ENCODE results near the gene MIEF1.

Gene MIEF1

GRCh38 chr22:39471381-39472141 lies 30.5 kb upstream of the MIEF1 start:
- DNase-seq (ENCODE audit: low read depth in 2 of 2) = peak; percentile 78 to 92
- H3K4me3 ChIP-seq (replicated peaks in 1 of 2; ENCODE audit: low read depth in 2 of 2, low read length in 2 of 2) = no peak overlapping the region
- TF ChIP-seq CTCF (IDR thresholded peaks at IDR 0.05; ENCODE audit: low read depth, low read length) = no peak

DNA sequence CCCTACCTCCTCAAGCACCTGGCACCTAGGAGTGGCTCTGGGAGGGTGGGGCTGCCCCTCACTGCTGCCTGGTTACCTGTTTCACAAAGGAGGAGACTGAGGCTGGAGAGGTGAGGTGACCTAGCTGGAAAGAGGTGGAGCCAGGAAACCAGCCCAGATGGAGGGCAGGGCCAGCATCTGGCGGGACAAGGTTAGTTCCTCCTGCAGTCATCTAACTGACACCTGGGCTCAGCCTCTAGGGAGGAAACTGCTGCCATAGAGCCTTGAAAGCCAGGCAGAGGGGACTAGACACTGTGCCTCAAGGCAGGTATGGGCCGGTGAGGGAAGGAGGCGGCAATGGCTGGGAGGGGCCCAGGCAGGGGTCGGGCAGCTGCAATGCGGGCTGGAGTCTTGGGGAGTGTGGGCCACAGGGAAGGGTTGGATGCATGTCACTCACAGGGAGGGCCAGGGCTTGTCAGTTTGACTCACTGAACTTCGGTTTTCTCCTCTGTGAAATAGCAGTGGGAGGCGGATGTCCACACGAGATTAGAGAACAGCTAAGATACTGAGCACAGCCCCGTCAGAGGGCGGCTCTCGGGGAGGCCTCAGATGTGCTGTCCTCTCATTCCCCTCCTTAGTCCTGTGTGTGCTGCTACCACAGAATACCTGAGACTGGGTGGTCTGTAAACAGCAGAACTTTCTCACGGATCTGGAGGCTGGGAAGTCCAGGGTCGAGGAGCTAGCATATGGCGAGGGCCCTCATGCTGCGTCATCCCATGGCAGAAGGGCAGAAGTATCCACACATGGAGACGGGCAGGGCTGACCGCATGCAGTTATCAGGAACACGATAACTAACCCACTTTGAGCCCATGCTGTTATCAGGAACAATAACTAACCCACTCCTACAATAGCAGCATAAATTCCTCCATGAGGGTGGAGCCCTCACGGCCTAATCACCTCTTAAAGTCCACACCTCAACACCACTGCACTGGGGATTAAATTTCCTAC lies 29.2 kb upstream of the MIEF1 start:
- no peak for TF ChIP-seq CTCF (IDR thresholded peaks at IDR 0.05; ENCODE audit: low read depth, low read length)
- H3K4me3 ChIP-seq (replicated peaks in 1 of 2; ENCODE audit: low read depth in 2 of 2, low read length in 2 of 2) = no peak overlapping the region
- DNase-seq (ENCODE audit: low read depth in 2 of 2) = peak; percentile 37 to 62

- TF ChIP-seq CTCF (IDR thresholded peaks at IDR 0.05; ENCODE audit: low read depth, low read length) = no peak
Observed at GRCh38 chr22:39473851-39474250, 28.2 kb upstream of the MIEF1 start.

GRCh38 chr22:39474351-39475111 lies 27.6 kb upstream of the MIEF1 start:
- no peak for DNase-seq (ENCODE audit: low read depth in 2 of 2)
- no peak overlapping the region for H3K4me3 ChIP-seq (replicated peaks in 1 of 2; ENCODE audit: low read depth in 2 of 2, low read length in 2 of 2)
- no peak for TF ChIP-seq CTCF (IDR thresholded peaks at IDR 0.05; ENCODE audit: low read depth, low read length)

More at GRCh38 chr22:39473851-39474250, 28.2 kb upstream of the MIEF1 start:
- no peak for DNase-seq (ENCODE audit: low read depth in 2 of 2)
- no peak overlapping the region for H3K4me3 ChIP-seq (replicated peaks in 1 of 2; ENCODE audit: low read depth in 2 of 2, low read length in 2 of 2)

GRCh38 chr22:39475337-39475736 lies 26.8 kb upstream of the MIEF1 start:
- no peak for TF ChIP-seq CTCF (IDR thresholded peaks at IDR 0.05; ENCODE audit: low read depth, low read length)

DNA sequence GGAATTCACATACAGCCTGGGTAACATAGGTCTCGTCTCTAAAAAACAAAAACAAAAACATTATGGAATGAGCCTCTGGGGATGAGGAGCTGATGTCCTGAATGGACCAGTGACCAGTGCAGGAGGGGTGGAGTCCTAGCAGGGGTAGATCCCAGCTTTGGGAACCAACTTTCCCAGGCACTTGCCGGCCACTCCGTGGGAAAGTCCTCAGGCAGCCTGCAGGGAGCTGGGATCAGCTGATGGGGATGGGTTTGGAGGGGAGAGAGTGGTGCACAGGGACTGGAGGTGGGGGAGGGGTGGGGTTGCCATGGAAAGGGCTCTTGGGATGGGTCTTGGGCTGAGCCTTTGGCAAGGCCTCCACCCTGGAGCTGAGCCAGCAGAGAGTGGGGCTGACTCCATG lies 26.2 kb upstream of the MIEF1 start:
- no peak for DNase-seq (ENCODE audit: low read depth in 2 of 2)
- no peak overlapping the region for H3K4me3 ChIP-seq (replicated peaks in 1 of 2; ENCODE audit: low read depth in 2 of 2, low read length in 2 of 2)
- TF ChIP-seq CTCF (IDR thresholded peaks at IDR 0.05; ENCODE audit: low read depth, low read length) = no peak

More at GRCh38 chr22:39475337-39475736, 26.8 kb upstream of the MIEF1 start:
- no peak for DNase-seq (ENCODE audit: low read depth in 2 of 2)
- no peak overlapping the region for H3K4me3 ChIP-seq (replicated peaks in 1 of 2; ENCODE audit: low read depth in 2 of 2, low read length in 2 of 2)

Measured in cardiac fibroblast (primary cell).